Spinal cord (tissue), 10 donors: ENCODE results near the gene HLA-DPA1. TPM values are rescaled to one million over a fixed set of nuclear protein-coding genes. Genes with fewer than 3 reads are reported as not detected.
"Not testable (repeated sequence)": the region's sequence is repeated elsewhere in the genome, so short reads cannot be mapped to it uniquely, and the experiment has no call there.

Experiments used
- DNase-seq, 6 donors: peaks; one replicate each; pipeline versions ENCODE4 v3.0.0 to v3.0.0-alpha.2; 2013 to 2015; ENCODE audit warnings: low spot score in 6 of 6, low read depth in 4 of 6
- H3K27ac ChIP-seq: one replicate; pipeline ENCODE4 v1.5.1; 2013; ENCODE audit warnings: low read depth, low read length, control low read depth
- H3K27me3 ChIP-seq: one replicate; pipeline ENCODE4 v1.6.1; 2013; ENCODE audit warnings: low read length; ENCODE audit not compliant: control insufficient read depth, insufficient read depth
- H3K36me3 ChIP-seq: one replicate; pipeline ENCODE4 v1.6.1; 2013; ENCODE audit warnings: low read length; ENCODE audit not compliant: control insufficient read depth, insufficient read depth
- H3K4me1 ChIP-seq: one replicate; pipeline ENCODE4 v1.6.1; 2013; ENCODE audit warnings: low read length; ENCODE audit not compliant: control insufficient read depth, insufficient read depth
- H3K4me3 ChIP-seq: one replicate; pipeline ENCODE4 v1.5.1; 2013; ENCODE audit warnings: low read depth, low read length, control low read depth
- H3K9me3 ChIP-seq: one replicate; pipeline ENCODE4 v1.6.1; 2013; ENCODE audit warnings: low read length; ENCODE audit not compliant: control insufficient read depth, insufficient read depth
- WGBS: methylation state at CpG from one replicate; pipeline ENCODE4 v1.1.5; 2013; ENCODE audit warnings: missing lambda C conversion rate; ENCODE audit not compliant: insufficient coverage; 5-methylcytosine and 5-hydroxymethylcytosine counted together
- polyA plus RNA-seq, 2 donors: library from polyadenylated mRNA; unstranded; fragments of 120-200 nt; gene quantifications; one replicate each; pipeline ENCODE4 v1.2.1, GENCODE V29; 2013; ENCODE audit not compliant: insufficient read length in 2 of 2
- total RNA-seq, 2 donors: library from RNA; depleted of rRNA in 1 of 2; stranded (reverse); fragments of 120-200 nt in 1 of 2; fragments of >200 nt in 1 of 2; gene quantifications; one replicate each; pipeline versions ENCODE4 v1.2.3 to v1.2.4, GENCODE V29; 2013 to 2014
- donor health status: healthy.

The HLA-DPA1 gene
- total and polyA plus RNA-seq, 4 donors = 6.6 to 23.1 (median 16.7) TPM

- Histone ChIP-seq H3K4me1 (peaks cover 5% of the 10 kb centered on the region), H3K27me3 (peaks cover 36% of the 10 kb centered on the region), H3K9me3 (no peaks in the 10 kb centered on the region), H3K27ac (no peak overlapping the region), H3K36me3 (no peaks in the 10 kb centered on the region), H3K4me3 (no peak overlapping the region)
- WGBS = 56% methylated on average over 1 of the region's 1 CpG
- DNase-seq = peak in 5 of 6 donors; percentile 31 to 84 (median 45)
Observed at GRCh38 chr6:33112148-33112547, 38.7 kb upstream of the HLA-DPA1 start.

GRCh38 chr6:33108307-33108706 lies 34.9 kb upstream of the HLA-DPA1 start:
- Histone ChIP-seq H3K9me3 (no peaks in the 10 kb centered on the region), H3K4me3 (no peak overlapping the region), H3K27me3 (peaks cover 17% of the 10 kb centered on the region), H3K4me1 (no peaks in the 10 kb centered on the region), H3K27ac (no peak overlapping the region), H3K36me3 (no peaks in the 10 kb centered on the region)
- peak in 1 of 6 donors; percentile 3 for DNase-seq
- WGBS = 50% methylated on average over 1 of the region's 2 CpGs

- H3K4me1 ChIP-seq = no peaks in the 10 kb centered on the region
- peaks cover 13% of the 10 kb centered on the region for H3K27me3 ChIP-seq
- H3K4me3 ChIP-seq = no peak overlapping the region
- H3K27ac ChIP-seq = no peak overlapping the region
- WGBS = no CpG with 5 or more reads among the region's 2 CpGs
- H3K36me3 ChIP-seq = no peaks in the 10 kb centered on the region
- no peak for DNase-seq
- no peaks in the 10 kb centered on the region for H3K9me3 ChIP-seq
Observed at GRCh38 chr6:33107641-33108040, 34.2 kb upstream of the HLA-DPA1 start.

- WGBS = 70% methylated on average over 6 of the region's 9 CpGs
- no peaks in the 10 kb centered on the region for H3K36me3 ChIP-seq
- H3K27ac ChIP-seq = no peak overlapping the region
- peaks cover 13% of the 10 kb centered on the region for H3K27me3 ChIP-seq
- no peaks in the 10 kb centered on the region for H3K9me3 ChIP-seq
- DNase-seq = no peak
- H3K4me3 ChIP-seq = no peak overlapping the region
- no peaks in the 10 kb centered on the region for H3K4me1 ChIP-seq
Observed at GRCh38 chr6:33105916-33106871, 32.7 kb upstream of the HLA-DPA1 start.

GRCh38 chr6:33105386-33105785 lies 31.9 kb upstream of the HLA-DPA1 start:
- no peaks in the 10 kb centered on the region for H3K36me3 ChIP-seq
- H3K4me1 ChIP-seq = no peaks in the 10 kb centered on the region
- no peak overlapping the region for H3K4me3 ChIP-seq
- no peak overlapping the region for H3K27ac ChIP-seq
- no peak for DNase-seq
- H3K9me3 ChIP-seq = peaks cover 3% of the 10 kb centered on the region
- peaks cover 13% of the 10 kb centered on the region for H3K27me3 ChIP-seq
- 81% methylated on average over 3 of the region's 3 CpGs for WGBS

GRCh38 chr6:33104887-33105286 lies 31.4 kb upstream of the HLA-DPA1 start:
- Histone ChIP-seq H3K27me3 (peaks cover 13% of the 10 kb centered on the region), H3K27ac (no peak overlapping the region)

GRCh38 chr6:33103776-33104175 lies 30.3 kb upstream of the HLA-DPA1 start:
- Histone ChIP-seq H3K36me3 (no peaks in the 10 kb centered on the region), H3K9me3 (peaks cover 3% of the 10 kb centered on the region), H3K4me3 (no peak overlapping the region), H3K4me1 (no peaks in the 10 kb centered on the region), H3K27ac (no peak overlapping the region), H3K27me3 (peaks cover 13% of the 10 kb centered on the region)
- 48% methylated on average over 3 of the region's 3 CpGs for WGBS
- DNase-seq = no peak

More at GRCh38 chr6:33104887-33105286, 31.4 kb upstream of the HLA-DPA1 start:
- no peak overlapping the region for H3K4me3 ChIP-seq
- DNase-seq = no peak
- no peaks in the 10 kb centered on the region for H3K36me3 ChIP-seq
- H3K9me3 ChIP-seq = peaks cover 3% of the 10 kb centered on the region
- no peaks in the 10 kb centered on the region for H3K4me1 ChIP-seq
- WGBS = 84% methylated on average over 1 of the region's 1 CpG

- not testable (repeated sequence) for H3K4me3 ChIP-seq, DNase-seq, H3K27me3 ChIP-seq, H3K27ac ChIP-seq, H3K9me3 ChIP-seq, H3K36me3 ChIP-seq, H3K4me1 ChIP-seq
- WGBS = 76% methylated on average over 4 of the region's 5 CpGs
Observed at GRCh38 chr6:33101121-33101737, 27.8 kb upstream of the HLA-DPA1 start.

- no peak overlapping the region for H3K4me3 ChIP-seq
- no peak for DNase-seq
- H3K4me1 ChIP-seq = no peaks in the 10 kb centered on the region
- no peaks in the 10 kb centered on the region for H3K9me3 ChIP-seq
- WGBS = no CpG with 5 or more reads among the region's 1 CpG
- H3K36me3 ChIP-seq = no peaks in the 10 kb centered on the region
- H3K27me3 ChIP-seq = no peaks in the 10 kb centered on the region
- H3K27ac ChIP-seq = no peak overlapping the region
Observed at GRCh38 chr6:33095681-33096080, 22.2 kb upstream of the HLA-DPA1 start.
